Endothelial cell of umbilical vein (primary cell): ENCODE measurements around the gene OR5H15. TPM values are rescaled to one million over a fixed set of nuclear protein-coding genes. Genes with fewer than 3 reads are reported as not detected.
"Not testable (repeated sequence)": the region's sequence is repeated elsewhere in the genome, so short reads cannot be mapped to it uniquely, and the experiment has no call there.

Experiments used
- BruUV-seq: library from RNA; stranded (reverse); fragments of 400-500 nt; replicated peaks from 2 replicates; lab custom pipeline; 2021; lab: Mats Ljungman, UMichigan
- CTCF ChIA-PET: fragments of 300-600, 350-600 bp; sonication (Branson Sonifier 250); formaldehyde crosslinking; loops from one replicate; lab custom pipeline; 2021; ENCODE audit warnings: antibody characterized with exemption, inconsistent platforms; lab: Charles Lee
- POLR2A ChIA-PET: fragments of 300-600, 350-600 bp; sonication (Branson Sonifier 250); formaldehyde crosslinking; loops from one replicate; lab custom pipeline; 2021; ENCODE audit warnings: antibody characterized with exemption, inconsistent platforms; lab: Charles Lee
- DNase-seq: peaks from one replicate; pipeline ENCODE4 v3.0.0-alpha.2; 2011; ENCODE audit warnings: low read depth, low spot score
- FAIRE-seq: peaks from 2 replicates; lab custom pipeline; 2011; peaks lifted over from hg19 to GRCh38; lab: Jason Lieb, UNC
- H2AFZ ChIP-seq: 2 replicates; pipeline ENCODE4 v1.6.0; 2012; ENCODE audit warnings: low read depth, low read length, control low read depth, inconsistent platforms
- H3K27ac ChIP-seq: 2 replicates; pipeline ENCODE4 v1.5.1; 2011; ENCODE audit warnings: low read depth, mild to moderate bottlenecking, control low read depth, low read length, moderate library complexity; ENCODE audit not compliant: insufficient read depth
- H3K27me3 ChIP-seq, 2 experiments: 2 replicates each; pipeline versions ENCODE4 v1.6.0 to v1.6.1; 2011; ENCODE audit warnings: low read length in 2 of 2, mixed read lengths in 1 of 2; ENCODE audit not compliant: control insufficient read depth in 2 of 2, insufficient read depth in 2 of 2
- H3K36me3 ChIP-seq, 2 experiments: 2 replicates in 1 of 2; 3 replicates in 1 of 2; pipeline ENCODE4 v1.5.1; 2011; ENCODE audit warnings: low read length in 2 of 2, mild to moderate bottlenecking in 1 of 2, moderate library complexity in 1 of 2; ENCODE audit not compliant: control insufficient read depth in 2 of 2, insufficient read depth in 2 of 2; ENCODE audit errors: extremely low read depth in 1 of 2
- H3K4me1 ChIP-seq: 3 replicates; pipeline ENCODE4 v1.5.1; 2011; ENCODE audit warnings: mild to moderate bottlenecking, low read length; ENCODE audit not compliant: control insufficient read depth, insufficient read depth; ENCODE audit errors: extremely low read depth
- H3K4me2 ChIP-seq: 2 replicates; pipeline ENCODE4 v1.6.1; 2011; ENCODE audit warnings: low read length, control low read depth, mixed read lengths; ENCODE audit not compliant: insufficient read depth
- H3K4me3 ChIP-seq, 3 experiments: fragments of 200-600 bp in 1 of 3; sonication (generic), shearing (Covaris generic) in 1 of 3; replicated peaks in 1 of 3; 2 replicates each; pipeline ENCODE4 v1.5.1; 2011 to 2016; ENCODE audit warnings: control low read depth in 3 of 3, low read length in 3 of 3, mild to moderate bottlenecking in 2 of 3, inconsistent platforms in 1 of 3, low read depth in 1 of 3, moderate library complexity in 1 of 3; ENCODE audit not compliant: insufficient read depth in 1 of 3
- H3K79me2 ChIP-seq: 2 replicates; pipeline ENCODE4 v1.6.0; 2012; ENCODE audit warnings: low read length, inconsistent platforms; ENCODE audit not compliant: control insufficient read depth, insufficient read depth
- H3K9ac ChIP-seq: replicated peaks from 2 replicates; pipeline ENCODE3; 2011; ENCODE audit warnings: low read length, control low read depth; ENCODE audit not compliant: insufficient read depth; ENCODE audit errors: extremely low read depth
- H3K9me1 ChIP-seq: replicated peaks from 3 replicates; pipeline ENCODE4 v1.6.0; 2011; ENCODE audit warnings: mild to moderate bottlenecking, low read length; ENCODE audit not compliant: control insufficient read depth, insufficient read depth; ENCODE audit errors: extremely low read depth
- H3K9me3 ChIP-seq: replicated peaks from 2 replicates; pipeline ENCODE4 v1.5.1; 2012; ENCODE audit warnings: low read length, inconsistent platforms; ENCODE audit not compliant: control insufficient read depth, insufficient read depth
- H4K20me1 ChIP-seq: replicated peaks from 2 replicates; pipeline ENCODE3; 2011; ENCODE audit warnings: mild to moderate bottlenecking, low read length; ENCODE audit not compliant: control insufficient read depth, insufficient read depth; ENCODE audit errors: extremely low read depth
- EZH2 ChIP-seq: IDR thresholded peaks from 2 replicates; pipeline ENCODE4 v1.6.1; 2012; ENCODE audit warnings: borderline replicate concordance, low read depth, mild to moderate bottlenecking, moderate library complexity, low read length, inconsistent platforms; ENCODE audit not compliant: severe bottlenecking
- FOS ChIP-seq: IDR thresholded peaks from 2 replicates; pipeline ENCODE4 v1.6.1; 2011; ENCODE audit warnings: mild to moderate bottlenecking, low read length, moderate library complexity, borderline replicate concordance; ENCODE audit not compliant: insufficient read depth
- GATA2 ChIP-seq: IDR thresholded peaks from 2 replicates; pipeline ENCODE4 v1.7.0; 2011; ENCODE audit warnings: low read depth, mild to moderate bottlenecking, moderate library complexity, mixed read lengths, low read length; ENCODE audit not compliant: insufficient read length, insufficient read depth
- JUN ChIP-seq: IDR thresholded peaks from 2 replicates; pipeline ENCODE4 v1.6.1; 2011; ENCODE audit warnings: borderline replicate concordance, low read depth; ENCODE audit not compliant: insufficient read length, insufficient read depth
- MAX ChIP-seq: IDR thresholded peaks from 2 replicates; pipeline ENCODE4 v1.6.1; 2011; ENCODE audit not compliant: insufficient read depth, insufficient read length
- MYC ChIP-seq: IDR thresholded peaks from one replicate; pipeline ENCODE4 v1.6.1; 2011; ENCODE audit warnings: mild to moderate bottlenecking, low read depth, low read length
- POLR2A ChIP-seq: IDR thresholded peaks from 2 replicates; pipeline ENCODE4 v1.6.1; 2012; ENCODE audit warnings: low read depth, mild to moderate bottlenecking, control low read depth, low read length
- POLR2AphosphoS5 ChIP-seq: IDR thresholded peaks from 2 replicates; pipeline ENCODE4 v1.6.1; 2012; ENCODE audit warnings: low read depth, mild to moderate bottlenecking, control low read depth, low read length, moderate library complexity; ENCODE audit not compliant: insufficient read depth
- dilution Hi-C: fragments of 300-500 bp; cut with MboI; formaldehyde crosslinking; loops from one replicate; pipeline ENCODE4 v1.15.0; 2019; ENCODE audit warnings: low sequenced_read_pairs; ENCODE audit not compliant: extremely low pct_ligation_motif_present
- intact Hi-C: fragments of 100-400 bp; cut with micrococcal nuclease; formaldehyde crosslinking; loops from one replicate; pipeline ENCODE4 v1.10.0; 2022
- polyA plus RNA-seq, 4 experiments: library from polyadenylated mRNA; depleted of rRNA in 3 of 4; stranded (reverse) in 3 of 4; unstranded in 1 of 4; fragments of >200 nt; gene quantifications; 2 replicates each; pipeline versions ENCODE4 v1.2.1 to v1.2.3, GENCODE V29; 2011 to 2012; ENCODE audit warnings: missing spikeins in 1 of 4
- total RNA-seq: library from RNA; stranded (reverse); gene quantifications from 2 replicates; pipeline ENCODE4 v1.2.3, GENCODE V29; 2021
- TF ChIP-seq, protein P1 (sequence below), 2 donors: IDR thresholded peaks; 1 replicate in 1 of 2; 2 replicates in 1 of 2; pipeline ENCODE4 v1.5.1; 2011; ENCODE audit warnings: low read length in 2 of 2, mild to moderate bottlenecking in 2 of 2, moderate library complexity in 2 of 2, control low read depth in 1 of 2, inconsistent platforms in 1 of 2, low read depth in 1 of 2; ENCODE audit not compliant: insufficient read depth in 1 of 2; ENCODE audit errors: extremely low read depth in 1 of 2

Gene OR5H15
- total and polyA plus RNA-seq, 2 donors (not counting 3 experiments of a cell fraction or from before 2014, with no cell fraction given): not detected

DNA sequence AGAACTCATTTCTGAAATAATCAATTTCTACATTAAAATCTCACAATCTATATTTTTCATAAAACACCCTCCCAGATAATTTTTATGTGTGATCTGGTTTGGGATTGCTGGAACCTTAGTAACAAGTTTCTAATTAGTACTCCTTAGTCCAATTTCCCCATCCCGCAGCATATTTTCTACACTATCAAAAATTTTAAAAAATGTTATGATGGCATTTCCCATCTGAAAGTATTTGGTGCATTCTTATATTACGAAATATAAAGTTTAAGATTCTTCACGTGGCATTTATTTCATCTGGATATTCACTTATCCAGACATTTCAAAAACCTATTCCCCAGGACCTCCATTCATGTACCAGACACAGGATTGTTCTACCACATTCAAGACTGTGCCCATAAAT is 17.7 kb upstream of the OR5H15 start:
- Histone ChIP-seq H3K27me3 (no peaks in the 10 kb centered on the region), H3K4me3 (no peak overlapping the region), H3K36me3 (no peaks in the 10 kb centered on the region), H2AFZ (no peak overlapping the region), H3K9ac (no peak overlapping the region), H4K20me1 (no peaks in the 10 kb centered on the region), H3K9me1 (no peaks in the 10 kb centered on the region), H3K4me2 (no peak overlapping the region), H3K79me2 (no peaks in the 10 kb centered on the region), H3K9me3 (no peaks in the 10 kb centered on the region), H3K27ac (no peak overlapping the region), H3K4me1 (no peaks in the 10 kb centered on the region)
- no TSS peak for BruUV-seq
- dilution Hi-C loops: no loop called here
- intact Hi-C loops: no loop called here
- POLR2A ChIA-PET: no interaction called here
- DNase-seq (no peak), FAIRE-seq (no peak)
- CTCF ChIA-PET: no interaction called here
- no peak for TF ChIP-seq MAX
- TF ChIP-seq POLR2AphosphoS5: no peak
- TF ChIP-seq FOS: no peak
- TF ChIP-seq POLR2A: no peak
- no peak for TF ChIP-seq MYC
- no peak for TF ChIP-seq JUN
- TF ChIP-seq EZH2: no peak
- TF ChIP-seq, protein P1, sequence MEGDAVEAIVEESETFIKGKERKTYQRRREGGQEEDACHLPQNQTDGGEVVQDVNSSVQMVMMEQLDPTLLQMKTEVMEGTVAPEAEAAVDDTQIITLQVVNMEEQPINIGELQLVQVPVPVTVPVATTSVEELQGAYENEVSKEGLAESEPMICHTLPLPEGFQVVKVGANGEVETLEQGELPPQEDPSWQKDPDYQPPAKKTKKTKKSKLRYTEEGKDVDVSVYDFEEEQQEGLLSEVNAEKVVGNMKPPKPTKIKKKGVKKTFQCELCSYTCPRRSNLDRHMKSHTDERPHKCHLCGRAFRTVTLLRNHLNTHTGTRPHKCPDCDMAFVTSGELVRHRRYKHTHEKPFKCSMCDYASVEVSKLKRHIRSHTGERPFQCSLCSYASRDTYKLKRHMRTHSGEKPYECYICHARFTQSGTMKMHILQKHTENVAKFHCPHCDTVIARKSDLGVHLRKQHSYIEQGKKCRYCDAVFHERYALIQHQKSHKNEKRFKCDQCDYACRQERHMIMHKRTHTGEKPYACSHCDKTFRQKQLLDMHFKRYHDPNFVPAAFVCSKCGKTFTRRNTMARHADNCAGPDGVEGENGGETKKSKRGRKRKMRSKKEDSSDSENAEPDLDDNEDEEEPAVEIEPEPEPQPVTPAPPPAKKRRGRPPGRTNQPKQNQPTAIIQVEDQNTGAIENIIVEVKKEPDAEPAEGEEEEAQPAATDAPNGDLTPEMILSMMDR (IDR thresholded peaks at IDR 0.05; ENCODE audit: extremely low read depth in 1 of 2, insufficient read depth in 1 of 2, low read depth in 1 of 2, low read length in 2 of 2): no peak
- TF ChIP-seq GATA2: no peak

DNA sequence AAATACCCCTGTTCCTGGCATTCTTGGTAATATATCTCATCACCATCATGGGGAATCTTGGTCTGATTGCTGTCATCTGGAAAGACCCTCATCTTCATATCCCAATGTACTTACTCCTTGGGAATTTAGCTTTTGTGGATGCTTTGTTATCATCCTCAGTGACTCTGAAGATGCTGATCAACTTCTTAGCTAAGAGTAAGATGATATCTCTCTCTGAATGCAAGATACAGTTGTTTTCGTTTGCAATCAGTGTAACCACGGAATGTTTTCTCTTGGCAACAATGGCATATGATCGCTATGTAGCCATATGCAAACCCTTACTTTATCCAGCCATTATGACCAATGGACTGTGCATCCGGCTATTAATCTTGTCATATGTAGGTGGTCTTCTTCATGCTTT is 17.0 kb upstream of the OR5H15 start:
- H3K27me3 ChIP-seq, H3K9me3 ChIP-seq, H3K4me1 ChIP-seq, H3K9me1 ChIP-seq, FAIRE-seq, H2AFZ ChIP-seq, dilution Hi-C loops, H3K9ac ChIP-seq, CTCF ChIA-PET, H3K4me3 ChIP-seq, H3K4me2 ChIP-seq, H3K79me2 ChIP-seq, BruUV-seq, intact Hi-C loops, POLR2A ChIA-PET, H3K27ac ChIP-seq, H3K36me3 ChIP-seq, H4K20me1 ChIP-seq, DNase-seq: not testable (repeated sequence)
